NCI-H748 (cell line): ENCODE data around the gene CTAGE6.
"Not testable (repeated sequence)": the region's sequence is repeated elsewhere in the genome, so short reads cannot be mapped to it uniquely, and the experiment has no call there.

Experiments used
- DNase-seq: peaks from one replicate; lab custom pipeline; 2025; ENCODE audit not compliant: unreplicated experiment; lab: John Stamatoyannopoulos, UW

The CTAGE6 gene

GRCh38 chr7:143720335-143720734 is 37.2 kb downstream of the CTAGE6 start:
- DNase-seq, result not testable (repeated sequence)

GRCh38 chr7:143715543-143716193 is 41.8 kb downstream of the CTAGE6 start:
- not testable (repeated sequence) for DNase-seq

GRCh38 chr7:143714581-143715454 is 42.7 kb downstream of the CTAGE6 start:
- DNase-seq, result not testable (repeated sequence)

GRCh38 chr7:143712381-143712780 is 45.1 kb downstream of the CTAGE6 start:
- not testable (repeated sequence) for DNase-seq

GRCh38 chr7:143711727-143712324 is 45.7 kb downstream of the CTAGE6 start:
- not testable (repeated sequence) for DNase-seq

GRCh38 chr7:143709895-143710294 is 47.6 kb downstream of the CTAGE6 start:
- not testable (repeated sequence) for DNase-seq
